ENCODE data around the gene TENT5C. TPM values are rescaled to one million over a fixed set of nuclear protein-coding genes. Genes with fewer than 3 reads are reported as not detected.

The TENT5C gene
- total and polyA plus RNA-seq, 2 of the 13 experiments (the other 11 are each of a cell fraction or from before 2014, with no cell fraction given) = 0.02 to 0.38 TPM

- TF ChIP-seq ZNF784 (CRISPR knock-in tag; IDR thresholded peaks at IDR 0.05; ENCODE audit: borderline replicate concordance) = no peak
- TF ChIP-seq ZSCAN29 (CRISPR knock-in tag; conservative IDR thresholded peaks at IDR 0.05) = no peak
- no peak for TF ChIP-seq SPEN (CRISPR knock-in tag; IDR thresholded peaks at IDR 0.05; ENCODE audit: low read depth)
- TF ChIP-seq THAP8 (CRISPR knock-in tag; IDR thresholded peaks at IDR 0.05; ENCODE audit: borderline replicate concordance) = no peak
- TF ChIP-seq ZNF460 (CRISPR knock-in tag; IDR thresholded peaks at IDR 0.05; ENCODE audit: borderline replicate concordance) = no peak
- no peak for TF ChIP-seq ZNF10 (CRISPR knock-in tag; IDR thresholded peaks at IDR 0.05; ENCODE audit: borderline replicate concordance, low read depth)
- no peak for TF ChIP-seq FOXM1 (CRISPR knock-in tag; IDR thresholded peaks at IDR 0.05)
- no peak for TF ChIP-seq RNF2 (conservative IDR thresholded peaks at IDR 0.05; ENCODE audit: low read depth)
- no peak for TF ChIP-seq MED8 (CRISPR knock-in tag; IDR thresholded peaks at IDR 0.05; ENCODE audit: insufficient replicate concordance)
- no peak for TF ChIP-seq RFXANK (CRISPR knock-in tag; IDR thresholded peaks at IDR 0.05)
- no peak for TF ChIP-seq SATB2 (CRISPR knock-in tag; IDR thresholded peaks at IDR 0.05)
- TF ChIP-seq EEA1 (CRISPR knock-in tag; IDR thresholded peaks at IDR 0.05; ENCODE audit: borderline replicate concordance) = no peak
- TF ChIP-seq ZNF451 (CRISPR knock-in tag; IDR thresholded peaks at IDR 0.05) = no peak
These were observed 17.3 kb downstream of the TENT5C start (continued) for GRCh38 chr1:117623141-117623540.

- ChIA-PET POLR2A (no interaction called here), CTCF (ENCODE audit: low intra/inter-chr PET ratio, low total read pairs) (no interaction called here)
- BruUV-seq (replicated peaks) = no TSS peak
- intact Hi-C loops (cut with micrococcal nuclease; ENCODE audit: unreplicated experiment) = no loop called here
- H3K27me3 ChIP-seq (ENCODE audit: control insufficient read depth in 1 of 2, insufficient read depth in 2 of 2, low read length in 2 of 2) = peaks cover 0 to 8% of the 10 kb centered on the region in 2 experiments; a peak in 1 of 5 replicates
- H3K36me3 ChIP-seq (replicated peaks in 1 of 2; ENCODE audit: control insufficient read depth in 1 of 2, insufficient read depth in 2 of 2, low read length in 2 of 2) = no peaks in the 10 kb centered on the region
- DNase-seq (ENCODE audit: low spot score) (no peak), ATAC-seq (no peak), FAIRE-seq (no peak)
- no peaks in the 10 kb centered on the region for H3K9me3 ChIP-seq (ENCODE audit: low read length)
- H2AFZ ChIP-seq (ENCODE audit: low read length) = no peak overlapping the region
- no peak overlapping the region for H3K4me3 ChIP-seq (replicated peaks in 1 of 3; ENCODE audit: insufficient read depth in 1 of 3, low read depth in 2 of 3, low read length in 3 of 3)
- no peaks in the 10 kb centered on the region for H4K20me1 ChIP-seq (ENCODE audit: insufficient read depth, low read length)
- in situ Hi-C loops (cut with HindIII; ENCODE audit: extremely low pct_ligation_motif_present, low pct_unique_long_range_greater_than_20kb) = no loop called here
- H3K27ac ChIP-seq (ENCODE audit: extremely low read length, insufficient read depth, low read length) = no peak overlapping the region
- H3K4me2 ChIP-seq (ENCODE audit: low read depth, low read length) = no peak overlapping the region
- no peaks in the 10 kb centered on the region for H3K4me1 ChIP-seq (ENCODE audit: insufficient read depth, low read length)
- WGBS (ENCODE audit: low lambda C conversion rate) = 65% methylated on average over 13 of the region's 13 CpGs
- H3K79me2 ChIP-seq (ENCODE audit: insufficient read depth, low read length) = no peaks in the 10 kb centered on the region
- no peak overlapping the region for H3K9ac ChIP-seq (ENCODE audit: insufficient read depth, low read depth, low read length)
- TF ChIP-seq SMYD3 (CRISPR knock-in tag; IDR thresholded peaks at IDR 0.05) (no peak), ATM (IDR thresholded peaks at IDR 0.05; ENCODE audit: borderline replicate concordance) (no peak), STAG1 (CRISPR knock-in tag; IDR thresholded peaks at IDR 0.05) (no peak), ZNF850 (CRISPR knock-in tag; conservative IDR thresholded peaks at IDR 0.05) (no peak), ZNF790 (CRISPR knock-in tag; IDR thresholded peaks at IDR 0.05; ENCODE audit: borderline replicate concordance) (no peak), ZNF224 (CRISPR knock-in tag; IDR thresholded peaks at IDR 0.05) (no peak), PHF20 (CRISPR knock-in tag; IDR thresholded peaks at IDR 0.05) (no peak), ZNF577 (CRISPR knock-in tag; IDR thresholded peaks at IDR 0.05; ENCODE audit: borderline replicate concordance, low read depth) (no peak), DMAP1 (CRISPR knock-in tag; IDR thresholded peaks at IDR 0.05) (no peak), RAD51 (IDR thresholded peaks at IDR 0.05; ENCODE audit: borderline replicate concordance) (no peak), NPAS2 (CRISPR knock-in tag; IDR thresholded peaks at IDR 0.05; ENCODE audit: borderline replicate concordance) (no peak), FOXO4 (CRISPR knock-in tag; conservative IDR thresholded peaks at IDR 0.05) (no peak)
These were observed 17.9 kb downstream of the TENT5C start for GRCh38 chr1:117623698-117624097.

All from HepG2 (cell line).